HG03442 (cell line): ENCODE measurements around the gene MSRB3.
"Not testable (repeated sequence)": the region's sequence is repeated elsewhere in the genome, so short reads cannot be mapped to it uniquely, and the experiment has no call there.

Source experiments
- ATAC-seq: cut with Tn5 transposase; IDR thresholded peaks from one replicate; pipeline ENCODE4 v1.9.1; 2021; ENCODE audit warnings: mild to moderate bottlenecking, moderate library complexity; ENCODE audit not compliant: unreplicated experiment

MSRB3 gene

DNA sequence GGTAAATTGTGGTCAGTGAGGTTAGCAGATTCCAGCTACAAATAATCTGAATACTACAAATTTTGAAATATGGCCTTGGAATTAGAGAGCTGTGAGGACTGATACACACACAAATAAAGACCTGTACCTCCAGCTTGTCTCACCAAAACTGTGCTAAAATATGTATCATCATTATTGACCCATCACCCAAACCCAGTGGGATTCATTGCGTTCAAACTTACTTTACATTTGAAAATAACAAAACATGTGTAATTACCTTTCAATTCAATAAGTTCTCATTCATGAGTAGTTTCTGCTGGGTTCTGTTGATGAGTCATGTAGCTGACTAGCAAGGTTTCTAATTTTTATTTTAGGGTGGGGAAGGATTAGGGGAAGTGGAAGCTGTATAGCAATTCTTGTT is 170.9 kb downstream of the MSRB3 start:
- no peak for ATAC-seq

- ATAC-seq: no peak
Observed at GRCh38 chr12:65450625-65451024, 172.1 kb downstream of the MSRB3 start.

DNA sequence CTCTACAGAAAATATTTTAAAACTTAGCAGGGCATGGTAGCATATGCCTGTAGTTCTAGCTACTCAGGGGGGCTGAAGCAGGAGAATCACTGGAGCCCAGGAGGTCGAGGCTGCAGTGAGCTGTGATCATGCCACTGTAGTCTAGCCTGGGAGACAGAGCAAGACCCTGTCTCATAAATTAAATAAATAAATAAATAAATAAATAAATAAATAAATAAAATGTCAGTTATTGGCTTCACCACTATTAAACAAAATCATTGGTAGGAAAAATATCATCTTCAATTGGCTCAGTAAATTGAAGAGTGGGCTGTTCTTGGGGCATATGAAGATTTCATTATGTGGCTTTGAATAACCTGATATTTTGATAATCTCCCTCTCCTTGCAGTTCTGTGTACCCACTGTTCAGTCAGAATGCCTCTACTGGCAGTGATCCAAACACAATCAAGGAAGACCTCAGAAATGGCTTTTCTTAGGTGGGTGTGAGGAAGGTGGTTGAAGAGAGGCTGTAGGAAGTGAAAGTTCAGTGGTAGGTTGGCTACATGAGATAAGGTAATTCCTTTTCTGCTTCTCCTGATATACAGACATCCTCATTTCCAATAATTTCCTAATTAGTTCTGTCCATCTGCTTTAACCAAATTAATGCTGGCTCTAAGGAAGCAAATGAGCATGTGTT is 175.8 kb downstream of the MSRB3 start:
- no peak for ATAC-seq

DNA sequence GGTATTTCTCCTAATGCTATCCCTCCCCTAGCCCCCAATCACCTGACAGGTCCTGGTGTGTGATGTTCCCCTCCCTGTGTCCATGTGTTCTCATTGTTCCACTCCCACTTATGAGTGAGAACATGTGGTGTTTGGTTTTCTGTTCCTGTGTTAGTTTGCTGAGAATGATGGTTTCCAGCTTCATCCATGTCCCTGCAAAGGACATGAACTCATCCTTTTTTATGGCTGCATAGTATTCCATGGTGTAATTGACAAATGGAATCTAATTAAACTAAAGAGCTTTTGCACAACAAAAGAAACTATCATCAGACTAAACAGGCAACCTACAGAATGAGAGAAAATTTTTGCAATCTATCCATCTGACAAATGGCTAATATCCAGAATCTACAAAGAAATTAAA is 178.9 kb downstream of the MSRB3 start:
- not testable (repeated sequence) for ATAC-seq

GRCh38 chr12:65458718-65459117 is 180.2 kb downstream of the MSRB3 start:
- ATAC-seq: no peak

- no peak for ATAC-seq
Observed at GRCh38 chr12:65459545-65459944, 181.1 kb downstream of the MSRB3 start.

DNA sequence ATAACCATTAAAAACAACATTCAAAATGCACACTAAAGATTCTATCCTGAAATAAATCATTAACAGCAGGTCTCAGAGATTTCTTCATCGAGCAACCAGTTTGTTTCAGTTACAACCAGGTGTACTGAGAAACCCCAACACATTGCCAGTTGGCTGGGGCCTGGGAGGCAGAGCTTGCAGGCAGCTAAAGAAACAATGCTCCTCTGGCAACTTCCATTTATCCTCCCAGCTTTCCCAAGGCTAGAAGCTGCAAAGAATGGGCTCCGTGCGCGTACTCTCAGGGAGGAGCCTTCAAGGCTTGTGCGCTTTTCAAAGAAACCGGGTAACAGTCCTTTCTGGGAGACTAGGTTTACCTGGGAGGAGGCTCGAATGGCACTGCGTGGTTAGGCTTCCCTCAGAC is 181.6 kb downstream of the MSRB3 start:
- no peak for ATAC-seq

DNA sequence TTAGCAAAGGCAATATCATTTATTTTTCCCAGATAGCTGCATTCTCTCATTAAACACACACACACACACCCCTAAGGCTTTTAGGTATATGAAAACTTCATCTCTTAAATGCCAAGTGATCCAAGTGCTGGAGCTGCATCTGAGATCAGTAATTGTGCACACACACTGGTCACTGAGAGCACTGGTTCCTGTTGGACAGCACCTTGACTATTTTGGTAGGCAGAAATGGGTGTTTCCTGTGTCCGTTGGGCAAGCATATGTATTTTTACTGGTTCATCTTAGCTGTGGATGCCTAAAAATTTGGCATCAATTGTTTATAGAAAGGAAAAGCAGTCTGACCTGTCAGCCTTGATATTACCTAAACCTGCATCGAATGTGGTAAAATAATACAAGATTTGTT is 182.5 kb downstream of the MSRB3 start:
- ATAC-seq: no peak

DNA sequence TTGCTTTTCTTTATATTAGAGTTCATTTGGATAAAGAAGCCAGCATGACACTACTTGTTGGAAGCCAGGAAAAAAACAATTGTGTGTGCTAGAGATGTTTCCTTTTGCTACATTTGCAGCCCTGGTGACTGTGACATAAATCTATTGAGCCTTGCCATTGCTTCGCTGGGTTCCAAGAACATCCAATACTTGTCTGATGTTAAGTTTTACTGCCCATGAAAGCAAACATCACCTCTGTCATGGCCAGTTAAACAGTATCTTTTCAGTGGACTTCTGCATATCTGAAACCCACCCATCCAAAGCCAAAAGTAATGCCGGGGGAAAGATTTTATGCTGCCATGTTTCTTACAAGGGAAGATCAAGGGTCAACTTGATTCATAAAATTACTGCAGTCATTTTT is 184.0 kb downstream of the MSRB3 start:
- ATAC-seq: no peak

GRCh38 chr12:65463082-65463481 is 184.6 kb downstream of the MSRB3 start:
- no peak for ATAC-seq

- ATAC-seq: no peak
Observed at GRCh38 chr12:65463611-65464010, 185.1 kb downstream of the MSRB3 start.

- ATAC-seq: no peak
Observed at GRCh38 chr12:65464930-65465329, 186.4 kb downstream of the MSRB3 start.

DNA sequence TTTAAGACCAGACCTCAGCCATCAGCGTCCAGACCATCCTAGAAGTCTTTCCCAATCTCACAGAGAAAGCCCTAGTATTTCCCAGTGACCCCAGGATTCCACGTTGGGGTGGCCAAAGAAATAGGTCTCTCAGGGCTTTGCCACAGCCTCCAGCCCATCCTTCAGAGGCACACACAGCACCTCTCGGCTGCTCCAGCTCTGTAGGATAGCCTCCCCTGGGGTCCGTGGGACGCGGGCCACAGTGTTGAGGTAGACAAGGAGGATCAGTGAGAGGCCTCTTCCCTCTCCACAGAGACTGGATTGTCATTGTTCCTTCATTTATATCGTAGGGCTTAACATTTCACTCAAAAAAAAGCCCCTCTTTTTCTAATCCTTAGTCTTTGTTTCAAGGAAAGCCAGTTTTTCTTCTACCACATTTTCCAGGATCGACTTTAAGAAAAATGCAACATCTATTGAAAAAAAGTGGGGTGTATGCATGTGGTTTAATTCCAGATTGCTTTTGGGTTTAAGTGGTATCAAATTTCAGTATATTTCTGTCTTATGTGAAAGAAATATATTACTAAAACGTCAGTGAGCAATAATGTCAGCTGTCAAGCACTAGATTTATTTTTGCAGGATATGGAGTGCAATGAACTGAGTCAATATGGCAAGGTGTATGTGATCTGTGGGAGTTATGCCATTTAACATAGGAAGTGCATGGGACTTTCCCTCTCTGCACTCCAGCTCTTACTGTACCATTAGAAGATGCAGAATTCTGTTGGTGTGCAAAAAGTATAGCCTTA is 187.5 kb downstream of the MSRB3 start:
- no peak for ATAC-seq

- ATAC-seq: no peak
Observed at GRCh38 chr12:65466911-65467310, 188.4 kb downstream of the MSRB3 start.

GRCh38 chr12:65470256-65470655 is 191.8 kb downstream of the MSRB3 start:
- no peak for ATAC-seq

GRCh38 chr12:65472079-65472478 is 193.6 kb downstream of the MSRB3 start:
- ATAC-seq: no peak

- ATAC-seq: no peak
Observed at GRCh38 chr12:65474831-65475230, 196.3 kb downstream of the MSRB3 start.

DNA sequence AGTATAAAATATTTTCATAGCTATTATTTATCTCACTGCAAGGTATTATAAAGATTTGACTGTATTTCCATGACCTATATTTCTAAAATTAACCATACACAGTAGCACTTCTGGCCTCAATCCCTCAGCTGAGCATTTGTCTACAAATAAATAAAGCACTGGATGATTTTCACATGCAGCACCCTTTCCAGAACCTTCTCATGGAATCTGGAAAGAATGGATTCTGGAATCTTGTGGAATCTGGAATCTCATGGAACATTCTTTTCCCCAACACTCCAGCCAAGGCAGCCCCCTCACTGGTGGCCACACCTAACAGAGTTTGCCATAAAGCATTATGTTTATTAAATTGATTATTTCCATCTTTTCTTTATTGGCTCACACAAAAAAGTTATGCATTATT is 199.2 kb downstream of the MSRB3 start:
- ATAC-seq: no peak

DNA sequence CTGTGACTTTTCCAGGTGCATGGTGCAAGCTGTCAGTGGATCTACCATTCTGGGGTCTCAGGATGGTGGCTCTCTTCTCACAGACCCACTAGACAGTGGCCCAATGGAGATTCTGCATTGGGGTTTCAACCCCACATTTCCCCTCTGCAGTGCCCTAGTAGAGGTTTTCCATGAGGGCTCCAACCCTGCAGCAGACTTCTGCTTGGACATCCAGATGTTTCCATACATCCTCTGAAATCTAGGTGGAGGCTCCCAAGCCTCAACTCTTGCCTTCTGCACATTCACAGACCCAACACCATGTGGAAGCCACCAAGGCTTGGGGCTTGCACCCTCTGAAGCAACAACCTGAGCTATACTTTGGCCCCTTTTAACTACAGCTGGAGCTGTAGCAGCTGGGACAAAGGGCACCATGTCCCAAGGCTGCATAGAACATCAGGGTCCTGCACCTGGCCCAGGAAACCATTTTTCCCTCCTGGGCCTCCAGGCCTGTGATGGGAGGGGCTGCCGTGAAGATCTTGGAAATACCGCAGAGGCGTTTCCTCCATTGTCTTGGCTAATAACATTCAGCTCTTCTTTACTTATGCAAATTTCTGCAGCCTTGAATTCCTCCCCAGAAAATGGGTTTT is 205.5 kb downstream of the MSRB3 start:
- not testable (repeated sequence) for ATAC-seq

- no peak for ATAC-seq
Observed at GRCh38 chr12:65488197-65488596, 209.7 kb downstream of the MSRB3 start.

GRCh38 chr12:65490250-65490649 is 211.8 kb downstream of the MSRB3 start:
- ATAC-seq: no peak
